ENCODE measurements around the gene ZCCHC24. TPM values are rescaled to one million over a fixed set of nuclear protein-coding genes. Genes with fewer than 3 reads are reported as not detected.

The ZCCHC24 gene
- total RNA-seq = under 1 TPM; 0.76 to 0.94 TPM

DNA sequence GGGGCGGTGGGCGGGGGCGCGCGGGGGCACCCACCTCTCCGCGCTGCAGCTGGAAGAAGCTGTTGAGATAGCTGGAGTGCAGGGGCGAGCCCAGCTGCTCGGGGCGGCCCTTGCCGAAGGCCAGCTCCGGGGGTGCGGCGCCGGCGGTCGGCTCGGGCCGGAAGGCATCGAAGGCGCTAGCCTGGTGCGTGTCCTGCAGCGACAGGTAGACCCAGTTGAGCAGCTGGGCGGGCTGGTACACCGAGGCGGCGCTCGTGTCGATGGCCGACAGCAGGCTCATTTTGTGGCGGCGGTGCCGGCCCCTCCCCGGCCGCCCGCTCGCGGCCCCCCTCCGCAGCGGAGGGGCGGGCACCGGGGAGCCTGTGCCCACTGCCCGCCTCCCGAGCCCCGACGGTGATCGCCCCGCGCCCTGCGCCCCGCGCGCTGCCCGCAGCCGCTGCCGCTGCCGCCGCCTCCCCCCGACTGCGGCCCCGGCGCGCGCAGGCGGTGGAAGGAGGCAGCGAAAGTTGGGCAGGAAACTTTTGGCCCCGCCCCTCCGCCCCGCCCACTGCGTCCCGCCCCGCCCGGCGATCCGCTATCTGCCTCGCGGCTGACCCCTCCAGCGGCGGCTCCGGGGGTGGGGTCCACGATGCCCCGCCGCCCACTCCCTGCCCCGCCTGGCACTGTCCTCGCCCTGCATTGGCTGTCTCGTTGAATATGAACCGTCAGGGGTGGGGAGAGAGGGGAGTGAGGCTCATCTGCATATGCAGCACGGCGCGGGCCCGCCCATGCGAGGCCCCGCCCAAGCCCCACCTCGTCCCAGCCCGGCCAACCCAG lies at the start of gene ZCCHC24:
ZCCHC24 (minus strand) TSS at position 464 of the 816 bp plus-strand sequence; CDS start at position 280, 184 bp downstream.

DNA sequence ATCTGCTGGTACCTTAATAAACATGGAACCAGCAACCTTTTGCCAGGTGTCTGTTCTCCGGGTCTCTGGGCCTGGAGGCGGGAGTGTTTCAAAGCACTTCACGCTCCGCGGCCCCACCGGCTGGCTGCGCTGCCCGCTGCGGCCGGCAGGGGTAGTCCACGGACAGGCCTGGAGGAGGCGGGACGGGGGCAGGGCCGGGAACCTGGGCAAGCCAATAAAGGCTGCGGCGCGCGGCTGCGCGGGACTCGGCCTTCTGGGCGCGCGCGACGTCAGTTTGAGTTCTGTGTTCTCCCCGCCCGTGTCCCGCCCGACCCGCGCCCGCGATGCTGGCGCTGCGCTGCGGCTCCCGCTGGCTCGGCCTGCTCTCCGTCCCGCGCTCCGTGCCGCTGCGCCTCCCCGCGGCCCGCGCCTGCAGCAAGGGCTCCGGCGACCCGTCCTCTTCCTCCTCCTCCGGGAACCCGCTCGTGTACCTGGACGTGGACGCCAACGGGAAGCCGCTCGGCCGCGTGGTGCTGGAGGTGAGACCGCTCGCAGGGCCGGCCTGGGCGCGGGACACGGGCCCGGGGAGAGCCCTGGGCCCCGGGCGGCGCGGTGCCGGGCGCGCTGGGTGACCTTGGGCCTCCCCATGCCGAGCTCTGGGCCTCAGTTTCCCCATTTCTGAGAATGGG lies 98.1 kb downstream of the ZCCHC24 start, which contains the start of gene PPIF:
PPIF (plus strand) TSS at position 244 of the 668 bp plus-strand sequence; CDS start at position 324, 80 bp downstream.

Other genes with a start within 250 kb of the ZCCHC24 start
- gene PPIF, start 98.2 kb downstream of the ZCCHC24 start, total RNA-seq = 10 to 100 TPM; 47.4 to 47.8 TPM
- 1 to 10 TPM; 1.2 to 1.8 TPM for gene EIF5AL1, start 66.9 kb upstream of the ZCCHC24 start, total RNA-seq
- not detected for gene SFTPA2, start 114.8 kb upstream of the ZCCHC24 start, total RNA-seq
- gene SFTPA1, start 165.3 kb upstream of the ZCCHC24 start, total RNA-seq = not detected